Measurements from ENCODE around the gene MAP3K13. TPM values are rescaled to one million over a fixed set of nuclear protein-coding genes. Genes with fewer than 3 reads are reported as not detected.

MAP3K13 gene
- total RNA-seq, 1 experiment from 2014 or later = 10.6 TPM

GRCh38 chr3:185470323-185470722 lies 107.4 kb downstream of the MAP3K13 start:
- H3K79me1 ChIP-seq (ENCODE audit: insufficient read depth, low read depth, low read length, poor library complexity, severe bottlenecking) = no peaks in the 10 kb centered on the region
- no peaks in the 10 kb centered on the region for H3K27me3 ChIP-seq (ENCODE audit: insufficient read depth, low read length)
- H3K27ac ChIP-seq (ENCODE audit: insufficient read length, low read depth, low read length) = no peak overlapping the region
- Mint-ChIP-seq H3K4me3 (no peak overlapping the region), H3K27ac (no peak overlapping the region), H3K4me1 (peaks cover 6% of the 10 kb centered on the region in 2 experiments), H3K9me3 (no peaks in the 10 kb centered on the region), H3K36me3 (ENCODE audit: insufficient read depth in 1 of 3, low read depth in 3 of 3) (no peaks in the 10 kb centered on the region; a peak in 1 of 7 replicates), H3K27me3 (ENCODE audit: low read depth) (no peaks in the 10 kb centered on the region)
- H2BK15ac ChIP-seq (ENCODE audit: low read depth, low read length) = no peak overlapping the region
- H3T11ph ChIP-seq (ENCODE audit: low read length) = no peak overlapping the region
- H2AFZ ChIP-seq (ENCODE audit: low read length) = no peak overlapping the region
- no peak overlapping the region for H2BK120ac ChIP-seq (ENCODE audit: low read depth, low read length, poor library complexity, severe bottlenecking)
- no peaks in the 10 kb centered on the region for H3K9me3 ChIP-seq (ENCODE audit: control insufficient read depth, low read depth, low read length)
- H3K4me1 ChIP-seq (ENCODE audit: insufficient read depth, low read length) = no peaks in the 10 kb centered on the region; the same call in 1 of the 2 replicates
- no peaks in the 10 kb centered on the region for H3K79me2 ChIP-seq (ENCODE audit: insufficient read depth, low read length)
- no peak overlapping the region for H4K91ac ChIP-seq (ENCODE audit: insufficient read length, low read depth, low read length)
- no peak for TF ChIP-seq CTCF (conservative IDR thresholded peaks at IDR 0.05)
- no peaks in the 10 kb centered on the region for H3K23me2 ChIP-seq (ENCODE audit: insufficient read length, low read depth, low read length, poor library complexity, severe bottlenecking)
- H2BK12ac ChIP-seq (ENCODE audit: insufficient read length, low read depth, low read length) = no peak overlapping the region
- no peak overlapping the region for H4K5ac ChIP-seq (ENCODE audit: insufficient read length, low read depth, low read length)
- H2BK5ac ChIP-seq (ENCODE audit: insufficient read length, low read length) = no peak overlapping the region
- DNase-seq = peak; percentile 43
- no peak overlapping the region for H3K23ac ChIP-seq (ENCODE audit: insufficient read length, low read depth, low read length)
- H4K8ac ChIP-seq (replicated peaks; ENCODE audit: insufficient read length, low read depth, low read length) = no peak overlapping the region
- no peak overlapping the region for H3K56ac ChIP-seq (ENCODE audit: insufficient read length, low read depth, low read length)
- no peak overlapping the region for H2AK5ac ChIP-seq (ENCODE audit: insufficient read length, low read length)
- no peak overlapping the region for H3K14ac ChIP-seq (ENCODE audit: insufficient read depth, low read length)
- H3K4ac ChIP-seq (ENCODE audit: low read depth, low read length) = no peak overlapping the region
- WGBS (ENCODE audit: extremely low coverage, insufficient read length, low lambda C conversion rate) = no CpG with 5 or more reads among the region's 3 CpGs
- no peak overlapping the region for H2BK20ac ChIP-seq (ENCODE audit: low read depth, low read length, poor library complexity, severe bottlenecking)
- H3K9ac ChIP-seq (ENCODE audit: extremely low read depth, insufficient read length, low read length) = no peak overlapping the region
- no peaks in the 10 kb centered on the region for H4K20me1 ChIP-seq (ENCODE audit: control insufficient read depth, insufficient read depth, insufficient read length)
- H3K4me2 ChIP-seq (ENCODE audit: insufficient read depth, insufficient read length, low read length) = peak overlapping the region; percentile 0
- H3K18ac ChIP-seq (ENCODE audit: insufficient read length, low read depth, low read length) = no peak overlapping the region

Measured in H9 (cell line).